Gastroesophageal sphincter (tissue), 4 donors: ENCODE results near the gene KCNT1. TPM values are rescaled to one million over a fixed set of nuclear protein-coding genes. Genes with fewer than 3 reads are reported as not detected.

Source experiments
- ATAC-seq: fragments of 150-250 bp; one replicate; pipeline ENCODE4 v1.9.1; 2016; ENCODE audit warnings: mild to moderate bottlenecking, moderate library complexity
- H3K27ac ChIP-seq, 4 donors: fragments of 200-600 bp; sonication (generic) in 3 of 4; 1 replicate in 3 of 4; 2 replicates in 1 of 4; pipeline ENCODE4 v1.5.1; 2016 to 2019
- H3K27me3 ChIP-seq: fragments of 200-600 bp; sonication (generic); one replicate; pipeline ENCODE4 v1.5.1; 2019
- H3K36me3 ChIP-seq, 2 donors: fragments of 200-600 bp; sonication (generic); one replicate each; pipeline ENCODE4 v1.5.1; 2019; ENCODE audit warnings: control low read depth in 1 of 2
- H3K4me1 ChIP-seq, 3 donors: fragments of 200-600 bp; sonication (generic); 1 replicate in 2 of 3; 2 replicates in 1 of 3; pipeline ENCODE4 v1.5.1; 2016 to 2019; ENCODE audit warnings: control low read depth in 2 of 3
- H3K4me3 ChIP-seq, 2 donors: fragments of 200-600 bp; sonication (generic); one replicate each; pipeline ENCODE4 v1.5.1; 2019; ENCODE audit warnings: mild to moderate bottlenecking in 1 of 2, moderate library complexity in 1 of 2
- H3K9me3 ChIP-seq, 3 donors: fragments of 200-600 bp; sonication (generic); one replicate each; pipeline ENCODE4 v1.5.1; 2017 to 2019; ENCODE audit warnings: control low read depth in 2 of 3
- CTCF ChIP-seq, 4 experiments: fragments of 200-600 bp in 2 of 4; fragments of 450-650 bp in 2 of 4; sonication (generic) in 1 of 4; IDR thresholded peaks; one replicate each; pipeline ENCODE4 v1.5.1; 2017 to 2019; ENCODE audit warnings: antibody characterized with exemption in 4 of 4, mild to moderate bottlenecking in 2 of 4, moderate library complexity in 2 of 4
- EP300 ChIP-seq: sonication (generic); formaldehyde crosslinking; IDR thresholded peaks from one replicate; pipeline ENCODE4 v1.6.1; 2017; ENCODE audit warnings: antibody characterized with exemption, mild to moderate bottlenecking
- POLR2A ChIP-seq, 2 donors: fragments of 450-650 bp; IDR thresholded peaks; one replicate each; pipeline ENCODE4 v1.6.1; 2017; ENCODE audit warnings: antibody characterized with exemption in 2 of 2, mild to moderate bottlenecking in 2 of 2, moderate library complexity in 1 of 2
- POLR2AphosphoS5 ChIP-seq: sonication (generic); formaldehyde crosslinking; IDR thresholded peaks from one replicate; pipeline ENCODE4 v1.6.1; 2017; ENCODE audit warnings: antibody characterized with exemption
- WGBS, 2 donors: methylation state at CpG; one replicate each; pipeline ENCODE4 v1.1.5; 2018; ENCODE audit warnings: low coverage in 1 of 2; 5-methylcytosine and 5-hydroxymethylcytosine counted together
- total RNA-seq, 4 donors: library from RNA; depleted of rRNA; stranded (reverse); fragments of >200 nt; gene quantifications; one replicate each; pipeline ENCODE4 v1.1.0, GENCODE V29; 2016

The KCNT1 gene
- total RNA-seq, 4 donors from 2014 or later, result 0.19 TPM; not detected in 3

GRCh38 chr9:135804581-135805421, 102.8 kb downstream of the KCNT1 start:
- no peak overlapping the region for H3K4me3 ChIP-seq
- ATAC-seq, result no peak
- no peaks in the 10 kb centered on the region for H3K27me3 ChIP-seq
- 73% methylated on average over 9 of the region's 24 CpGs; no CpG with 5 or more reads in 1 of the 2 donors for WGBS, 2 donors
- H3K27ac ChIP-seq, result no peak overlapping the region
- H3K36me3 ChIP-seq, result peaks cover 0 to 31% of the 10 kb centered on the region in 2 donors
- peaks cover 0 to 4% (median 0%) of the 10 kb centered on the region in 3 donors for H3K4me1 ChIP-seq
- H3K9me3 ChIP-seq, result no peaks in the 10 kb centered on the region
- no peak for TF ChIP-seq EP300

GRCh38 chr9:135805422-135806022, 103.5 kb downstream of the KCNT1 start:
- no peak overlapping the region for H3K27ac ChIP-seq
- TF ChIP-seq EP300 (no peak), POLR2AphosphoS5 (no peak), POLR2A (IDR thresholded peaks at IDR 0.05) (no peak), CTCF (IDR thresholded peaks at IDR 0.05) (no peak)
- no peaks in the 10 kb centered on the region for H3K27me3 ChIP-seq
- 84 to 89% methylated on average over 9 to 10 of the region's 22 CpGs for WGBS, 2 donors
- H3K4me1 ChIP-seq, result peaks cover 0 to 4% (median 0%) of the 10 kb centered on the region in 3 donors
- no peak overlapping the region for H3K4me3 ChIP-seq
- no peak for ATAC-seq
- H3K36me3 ChIP-seq, result peaks cover 0 to 33% of the 10 kb centered on the region in 2 donors
- H3K9me3 ChIP-seq, result no peaks in the 10 kb centered on the region

GRCh38 chr9:135809166-135809565, 107.2 kb downstream of the KCNT1 start:
- peaks cover 0 to 4% (median 0%) of the 10 kb centered on the region in 3 donors for H3K4me1 ChIP-seq
- TF ChIP-seq CTCF (IDR thresholded peaks at IDR 0.05) (no peak), EP300 (no peak)
- H3K9me3 ChIP-seq, result no peaks in the 10 kb centered on the region
- no peaks in the 10 kb centered on the region for H3K27me3 ChIP-seq
- H3K4me3 ChIP-seq, result no peak overlapping the region
- WGBS, 2 donors, result 60 to 89% methylated on average over 7 to 10 of the region's 10 CpGs
- H3K27ac ChIP-seq, result no peak overlapping the region
- no peak for ATAC-seq
- H3K36me3 ChIP-seq, result peaks cover 0 to 70% of the 10 kb centered on the region in 2 donors

- 91 to 96% methylated on average over 10 to 18 of the region's 23 CpGs for WGBS, 2 donors
- no peaks in the 10 kb centered on the region for H3K4me1 ChIP-seq
- TF ChIP-seq POLR2AphosphoS5 (no peak), CTCF (IDR thresholded peaks at IDR 0.05) (no peak), EP300 (no peak), POLR2A (IDR thresholded peaks at IDR 0.05) (no peak)
- H3K9me3 ChIP-seq, result no peaks in the 10 kb centered on the region
- no peak for ATAC-seq
- peaks cover 0 to 88% of the 10 kb centered on the region in 2 donors for H3K36me3 ChIP-seq
- no peak overlapping the region for H3K27ac ChIP-seq
- H3K27me3 ChIP-seq, result no peaks in the 10 kb centered on the region
- H3K4me3 ChIP-seq, result no peak overlapping the region
These were observed 109.0 kb downstream of the KCNT1 start for GRCh38 chr9:135810806-135811575.

GRCh38 chr9:135811801-135812200, 109.8 kb downstream of the KCNT1 start:
- ATAC-seq, result no peak
- Histone ChIP-seq H3K27me3 (no peaks in the 10 kb centered on the region), H3K9me3 (no peaks in the 10 kb centered on the region), H3K36me3 (peaks cover 0 to 96% of the 10 kb centered on the region in 2 donors), H3K4me1 (no peaks in the 10 kb centered on the region), H3K4me3 (no peak overlapping the region), H3K27ac (no peak overlapping the region)
- WGBS, 2 donors, result 52 to 60% methylated on average over 2 to 9 of the region's 11 CpGs
- TF ChIP-seq CTCF (IDR thresholded peaks at IDR 0.05) (no peak), POLR2A (IDR thresholded peaks at IDR 0.05) (no peak), POLR2AphosphoS5 (no peak), EP300 (no peak)
